Measurements from ENCODE around the gene FAU. TPM values are rescaled to one million over a fixed set of nuclear protein-coding genes. Genes with fewer than 3 reads are reported as not detected.

Gene FAU
- total and polyA plus RNA-seq, 9 of the 15 experiments (the other 6 are each of a cell fraction or from before 2014, with no cell fraction given): 433 to 1,827 (median 942) TPM

- TF ChIP-seq ZBTB40 (IDR thresholded peaks at IDR 0.05): no peak; the same call in 1 of the 2 replicates
- TF ChIP-seq ZBTB40 (CRISPR knock-in tag; IDR thresholded peaks at IDR 0.05): 0 out of 2 replicates have a peak, but pooled peaks have one; percentile 6
- TF ChIP-seq ZNF354B (CRISPR knock-in tag; IDR thresholded peaks at IDR 0.05): no peak
- no peak for TF ChIP-seq TRIM28 (IDR thresholded peaks at IDR 0.05)
- TF ChIP-seq E2F1 (CRISPR knock-in tag; IDR thresholded peaks at IDR 0.05): peak; percentile 65
- TF ChIP-seq ZNF431 (CRISPR knock-in tag; IDR thresholded peaks at IDR 0.05): no peak
- TF ChIP-seq ZBTB7A (IDR thresholded peaks at IDR 0.05; ENCODE audit: borderline replicate concordance, control insufficient read depth, low read depth, low read length): peak; percentile 58; the same call in 1 of the 2 replicates
These were observed at the start of gene FAU, which contains the start of gene MRPL49 (continued) for GRCh38 chr11:65121865-65122696.
